Stimulated activated CD4-positive, alpha-beta T cell treated with anti-CD3 and anti-CD28 coated beads, TNF-alpha, amount 100 ng/mL, for 4 hours (primary cell): ENCODE data around the gene MTA3.

Source experiments
- DNase-seq, 3 experiments: peaks; one replicate each; pipeline ENCODE4 v3.0.0-alpha.2; 2020; ENCODE audit warnings: low read depth in 3 of 3

MTA3 gene

DNA sequence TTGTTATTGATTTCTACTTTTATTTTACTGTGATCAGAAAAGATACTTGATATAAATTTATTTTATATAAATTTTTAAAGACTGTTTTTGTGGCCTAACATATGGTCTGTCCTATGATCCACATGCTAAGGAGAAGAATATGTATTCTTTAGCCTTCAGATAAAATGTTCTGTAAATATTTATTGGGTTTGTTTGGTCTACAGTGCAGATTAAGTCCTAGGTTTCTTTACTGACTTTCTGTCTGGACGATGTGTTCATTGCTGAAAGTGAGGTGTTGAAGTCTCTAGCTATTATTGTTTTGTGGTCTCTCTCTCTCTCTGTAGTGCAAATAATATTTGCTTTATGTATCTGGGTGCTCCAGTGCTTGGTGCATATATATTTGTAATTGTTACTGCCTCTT lies 165.4 kb downstream of the MTA3 start:
- DNase-seq = no peak

DNA sequence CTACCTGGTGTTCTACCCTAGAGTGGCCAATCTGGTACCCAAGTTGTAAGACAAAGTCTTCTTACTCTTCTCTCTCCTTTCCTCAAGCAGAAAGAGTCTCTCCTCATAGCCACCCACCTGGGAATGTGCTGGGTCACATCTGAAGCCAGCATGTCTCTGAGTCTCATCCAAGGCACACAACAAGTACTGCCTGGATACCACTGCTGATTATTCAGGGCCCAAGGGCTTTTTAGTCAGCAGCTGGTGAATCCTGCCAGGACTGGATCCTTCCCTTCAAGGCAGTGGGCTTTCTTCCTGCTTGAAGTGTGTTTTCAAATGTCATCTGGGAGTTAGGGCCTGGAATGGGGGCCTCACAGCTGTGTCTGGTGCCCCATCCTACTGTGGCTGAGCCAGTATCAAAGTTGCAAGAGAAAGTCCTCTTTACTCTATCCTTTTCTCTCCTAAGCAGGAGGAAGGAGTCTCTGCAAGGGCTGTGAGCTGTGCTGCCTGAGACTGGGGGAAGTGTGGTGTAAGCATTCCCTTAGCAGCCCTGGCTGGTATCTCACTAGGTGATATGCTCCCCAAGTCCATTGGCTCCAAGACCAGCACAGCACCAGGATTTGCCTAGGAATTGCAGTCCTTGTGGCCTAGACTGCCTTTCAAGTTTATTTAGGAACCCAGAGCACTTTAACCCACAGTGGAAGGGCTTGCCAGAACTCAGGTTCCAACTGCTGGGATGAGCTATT lies 168.3 kb downstream of the MTA3 start:
- no peak for DNase-seq

DNA sequence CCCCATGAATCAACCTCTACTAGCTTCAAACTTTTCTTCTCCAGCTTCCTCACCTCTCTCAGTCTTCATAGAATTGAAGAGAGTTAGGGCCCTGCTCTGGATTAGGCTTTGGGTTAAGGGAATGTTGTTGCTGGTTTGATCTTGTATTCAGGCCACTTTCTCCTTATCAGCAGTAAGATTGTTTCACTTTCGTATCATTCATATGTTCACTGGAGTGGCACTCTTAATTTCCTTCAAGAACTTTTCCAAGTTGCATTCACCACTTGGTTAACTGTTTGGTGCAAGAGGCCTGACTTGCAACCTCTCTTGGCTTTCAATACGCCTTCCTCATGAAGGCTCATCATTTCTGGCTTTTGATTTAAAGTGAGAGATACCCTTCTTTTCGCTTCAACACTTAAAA lies 172.7 kb downstream of the MTA3 start:
- no peak for DNase-seq

DNA sequence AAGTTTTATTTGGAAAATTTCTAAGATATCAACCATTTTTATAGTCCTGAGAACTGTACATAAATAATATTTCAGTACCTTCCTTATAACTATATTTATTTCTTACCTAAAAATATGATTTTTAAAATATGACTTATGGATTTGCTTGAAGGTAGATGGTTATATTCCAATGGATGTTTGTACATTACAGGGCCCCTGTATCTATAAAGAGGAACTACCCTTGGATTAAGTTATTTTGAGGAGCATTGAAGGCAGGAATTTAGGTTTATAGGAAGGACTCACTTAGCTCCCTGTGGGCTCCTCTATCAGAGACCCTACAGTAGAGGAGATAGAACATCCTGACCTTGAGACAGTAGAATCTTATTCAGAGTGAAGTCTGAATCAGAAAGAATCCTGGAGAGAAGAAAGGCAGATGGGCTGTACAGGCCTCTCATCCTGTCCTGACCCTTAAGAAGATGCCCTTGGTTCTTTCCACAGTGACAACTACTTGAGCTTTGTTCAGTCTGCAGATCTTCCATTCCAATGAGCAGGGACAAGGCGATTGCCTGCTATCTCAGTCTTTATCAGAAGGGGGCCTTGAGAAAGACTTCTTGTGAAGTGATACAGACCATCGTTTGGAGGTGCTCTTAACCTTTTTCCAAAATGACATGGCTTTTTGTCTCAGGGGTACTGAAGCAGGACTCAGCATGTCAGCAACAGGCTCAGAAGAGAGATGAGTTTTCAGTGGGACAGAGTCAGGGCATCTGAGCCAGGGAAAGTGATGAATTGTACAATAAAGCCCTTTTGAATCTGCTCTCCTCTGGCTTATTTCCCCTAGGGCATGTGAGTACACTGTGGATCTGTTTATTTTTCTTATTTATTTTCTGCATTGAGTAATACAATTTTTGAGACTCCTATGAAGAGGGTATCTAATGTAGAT lies 174.6 kb downstream of the MTA3 start:
- no peak for DNase-seq

DNA sequence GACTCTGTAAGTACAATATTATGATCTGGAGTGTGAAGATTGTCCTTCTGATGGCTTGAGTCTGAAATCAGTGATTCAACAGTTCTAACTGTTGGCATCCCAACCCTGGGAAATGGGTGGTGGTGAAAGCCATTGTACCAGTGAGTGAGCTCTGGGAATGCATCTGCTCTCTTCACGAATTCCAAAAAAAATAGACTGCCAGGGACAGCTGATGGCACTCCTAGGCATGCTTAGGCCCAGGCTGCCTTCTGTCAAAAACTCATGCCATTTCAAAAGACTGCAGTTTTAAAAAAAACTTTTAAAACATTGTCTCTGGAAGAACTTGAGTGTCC lies 175.2 kb downstream of the MTA3 start:
- DNase-seq = no peak

DNA sequence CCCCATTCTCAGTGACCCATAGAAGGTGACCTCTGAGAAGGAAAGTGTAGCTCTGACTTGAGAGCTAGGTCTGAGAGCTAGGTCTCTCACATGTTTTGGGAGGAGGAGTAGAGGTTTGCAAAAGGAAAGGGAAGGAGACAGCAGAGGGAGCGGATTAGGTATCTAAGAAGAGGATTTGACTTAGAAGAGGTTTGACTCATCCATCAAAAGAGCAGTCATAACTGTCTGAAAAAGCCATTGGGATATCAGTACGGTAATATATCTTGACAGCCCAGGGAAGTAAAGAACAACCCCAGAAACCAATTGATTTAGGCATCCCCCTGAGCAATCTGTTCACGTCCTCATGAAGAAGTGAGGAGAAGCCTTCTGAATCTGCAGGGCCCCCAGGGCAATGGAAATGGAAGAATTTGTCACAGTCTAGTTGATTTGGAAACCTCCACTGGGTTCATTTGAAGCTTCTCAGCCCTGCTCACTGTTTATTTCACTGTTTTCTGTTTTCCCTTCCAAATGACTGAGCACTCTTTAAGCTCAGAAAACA lies 176.2 kb downstream of the MTA3 start:
- no peak for DNase-seq

DNA sequence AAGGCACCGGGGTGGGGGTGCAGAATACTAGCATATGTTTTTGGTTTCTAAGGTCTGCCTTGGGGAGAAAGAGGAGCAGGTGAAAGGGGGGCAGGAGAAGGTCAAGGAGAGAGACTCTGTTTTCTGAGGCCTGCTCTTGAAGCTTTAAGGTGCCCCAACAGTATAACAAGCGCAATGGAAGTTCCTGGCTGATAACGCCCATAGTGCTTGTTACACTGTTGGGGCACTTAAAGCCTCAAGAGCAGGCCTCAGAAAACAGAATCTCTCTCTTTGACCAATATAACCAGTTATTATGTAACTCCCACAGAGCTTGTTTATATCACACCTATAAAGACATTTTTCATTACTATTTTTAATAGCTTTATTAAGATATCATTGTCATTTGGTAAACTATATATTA lies 179.0 kb downstream of the MTA3 start:
- no peak for DNase-seq

DNA sequence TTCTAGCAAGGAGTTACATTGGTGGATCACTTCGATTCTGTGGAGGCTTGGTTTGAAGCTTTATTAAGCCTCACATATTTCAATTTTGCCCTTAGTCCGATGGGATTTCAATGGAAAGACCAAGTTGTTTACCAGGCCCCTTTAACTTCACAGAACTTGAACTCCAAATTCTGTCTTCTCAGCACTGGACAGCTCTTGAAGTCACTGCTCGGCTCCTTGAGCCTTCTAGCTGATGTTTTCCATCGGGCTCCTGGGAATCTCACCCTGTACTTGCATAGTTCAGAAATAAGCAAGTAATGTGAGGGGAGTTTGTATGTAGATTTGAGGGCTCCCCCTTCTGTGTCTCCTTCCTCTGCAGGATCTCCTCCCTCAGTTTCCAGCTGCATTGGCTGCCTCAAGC lies 180.4 kb downstream of the MTA3 start:
- no peak for DNase-seq

DNA sequence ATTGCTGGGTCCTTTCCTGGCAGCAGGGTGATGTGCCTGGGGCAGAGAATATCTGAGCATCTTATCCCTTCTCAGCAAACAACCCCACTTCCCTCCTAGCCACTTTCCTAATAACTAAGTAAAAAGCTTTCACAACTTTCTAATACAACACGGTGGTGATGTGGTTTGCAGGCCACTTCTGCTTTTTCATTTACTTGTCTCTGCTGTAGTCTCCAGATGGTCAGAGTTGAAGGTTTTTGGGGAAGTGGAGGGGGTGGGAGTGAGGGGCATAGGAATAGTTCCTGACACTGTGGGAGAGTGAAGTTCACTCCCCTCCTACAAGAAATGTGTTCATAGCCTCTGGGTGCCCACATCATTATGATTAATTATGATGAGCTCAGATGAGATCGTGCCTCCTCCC lies 183.9 kb downstream of the MTA3 start:
- DNase-seq = no peak

DNA sequence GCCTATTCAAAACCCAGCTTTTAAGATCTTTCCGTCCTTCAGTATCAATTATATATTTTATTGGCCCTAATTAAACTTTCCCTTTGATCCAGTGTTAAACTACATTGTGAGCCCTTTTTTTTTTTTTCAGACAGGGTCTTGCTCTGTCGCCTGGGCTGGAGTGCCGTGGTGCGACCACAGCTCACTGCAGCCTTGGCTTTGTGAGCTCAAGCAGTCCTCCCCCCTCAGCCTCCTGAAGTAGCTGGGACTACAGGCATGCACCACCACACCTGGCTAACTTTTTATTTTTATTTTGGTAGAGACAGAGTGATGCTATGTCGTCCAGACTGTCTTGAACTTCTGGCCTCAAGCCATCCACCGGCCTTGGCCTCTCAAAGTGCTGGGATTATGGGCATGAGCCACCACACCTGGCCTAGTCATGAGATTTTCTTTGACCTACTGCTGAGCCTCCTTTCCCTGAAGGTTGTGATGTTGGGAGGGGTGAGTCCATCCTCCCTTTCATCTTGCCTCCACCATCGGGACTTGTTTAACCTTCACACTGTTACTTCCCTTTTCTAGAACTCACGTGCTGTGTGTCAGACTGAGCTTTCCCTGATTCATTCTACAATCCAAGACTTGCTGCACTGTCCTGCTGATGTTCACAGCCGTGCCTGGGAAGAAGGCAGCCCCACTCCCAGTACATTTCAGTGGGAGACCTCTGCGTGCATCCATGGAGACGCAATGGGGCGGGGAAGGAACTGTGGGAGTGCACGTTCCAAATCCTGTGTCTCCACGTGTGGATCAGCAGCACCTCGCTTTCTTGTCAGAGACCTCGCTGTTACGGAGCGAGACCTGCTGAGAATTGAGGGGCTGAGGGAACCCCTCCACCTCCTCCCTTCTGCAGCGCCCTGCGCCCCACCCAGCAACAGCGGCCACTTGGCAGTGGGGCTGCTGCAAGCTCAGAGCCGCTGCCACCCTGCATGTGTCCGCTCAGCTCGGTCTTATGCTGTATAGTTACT lies 184.7 kb downstream of the MTA3 start:
- DNase-seq = no peak

DNA sequence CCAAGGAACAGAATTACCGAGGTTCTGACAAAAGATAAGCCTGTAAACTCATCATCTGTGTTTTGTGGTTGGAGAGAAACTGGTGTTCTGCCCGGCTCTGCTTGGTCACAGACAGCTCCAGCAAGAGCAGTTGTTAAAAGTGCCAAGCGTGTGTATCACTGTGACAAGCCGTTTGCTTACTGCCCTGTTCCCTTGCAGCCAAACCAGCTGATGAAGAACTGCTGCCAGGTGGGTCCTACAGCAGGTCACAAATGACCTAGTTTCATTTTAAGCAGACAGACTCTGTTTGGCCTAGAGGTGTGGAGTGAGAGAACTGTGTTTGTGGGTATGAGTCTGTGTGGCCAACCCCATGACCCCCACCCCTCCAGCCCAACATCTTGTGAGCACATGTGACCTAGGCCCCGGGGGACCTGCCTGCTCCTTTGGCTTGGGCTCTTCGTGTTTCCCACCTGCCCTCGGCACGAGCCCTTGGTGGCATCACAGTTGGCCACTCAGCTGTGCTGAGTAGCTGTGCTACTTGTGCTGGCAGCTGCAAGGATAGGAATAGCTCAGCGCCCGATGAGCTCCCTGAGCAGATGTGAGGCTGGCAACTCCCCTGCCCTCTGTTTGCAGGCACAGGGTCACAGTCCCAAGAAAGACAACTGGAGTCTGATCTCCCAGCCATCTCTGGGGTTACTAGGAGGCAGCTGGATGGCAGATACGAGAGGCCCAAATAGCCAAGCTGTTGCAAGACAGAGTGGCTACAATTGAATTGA lies 185.8 kb downstream of the MTA3 start:
- DNase-seq = no peak

DNA sequence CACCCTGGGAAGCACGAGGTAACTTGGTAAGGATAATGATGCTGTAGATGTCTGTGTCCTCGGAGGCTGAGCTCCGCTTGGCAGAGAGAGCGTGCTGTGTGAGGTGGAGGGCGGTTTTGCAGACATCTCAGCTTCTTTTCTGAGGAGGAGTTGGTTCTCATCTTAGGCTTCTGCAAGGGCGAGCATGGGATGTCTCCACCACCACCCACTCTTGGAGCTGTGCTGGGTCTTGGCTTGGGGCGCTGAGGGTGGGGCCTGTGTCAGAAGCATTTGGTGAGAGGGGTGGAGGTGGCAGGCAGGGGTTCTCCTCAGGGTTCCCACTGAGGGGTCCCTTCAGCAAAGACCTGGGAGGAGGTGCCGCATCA lies 186.3 kb downstream of the MTA3 start:
- no peak for DNase-seq

DNA sequence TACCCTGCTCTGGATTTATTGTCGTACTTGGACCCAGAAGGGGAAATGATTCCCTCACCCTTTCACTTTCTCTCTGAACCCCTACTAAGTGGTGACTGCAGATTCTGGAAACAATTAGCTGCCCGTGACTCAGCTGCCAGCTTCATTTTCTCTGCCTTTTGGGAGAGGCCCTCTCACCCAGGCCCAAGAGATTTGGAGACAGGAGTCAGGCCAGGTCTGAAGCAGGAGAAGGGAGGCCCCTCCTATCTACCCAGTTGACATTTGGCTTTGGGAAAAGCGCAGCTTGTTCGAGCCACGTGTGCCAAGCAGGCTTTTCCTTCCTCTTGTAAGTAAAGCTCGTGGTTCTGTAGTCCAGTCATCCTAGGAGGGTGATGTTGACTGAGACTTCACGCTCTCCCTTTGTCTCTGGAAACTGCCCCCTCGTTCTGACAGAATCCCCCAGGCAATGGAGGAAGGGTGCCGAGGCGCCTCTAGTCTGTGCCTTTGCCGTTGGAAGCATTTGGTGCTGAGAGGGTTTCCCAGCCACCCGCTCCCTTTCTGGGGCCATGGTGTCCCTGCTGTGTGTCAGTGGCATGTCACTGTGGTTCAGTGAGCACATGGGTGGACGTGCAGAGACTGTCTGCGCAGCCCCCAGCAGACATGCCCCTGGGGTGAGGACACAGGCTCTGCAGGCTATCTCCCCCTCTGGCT lies 186.9 kb downstream of the MTA3 start:
- DNase-seq = no peak

DNA sequence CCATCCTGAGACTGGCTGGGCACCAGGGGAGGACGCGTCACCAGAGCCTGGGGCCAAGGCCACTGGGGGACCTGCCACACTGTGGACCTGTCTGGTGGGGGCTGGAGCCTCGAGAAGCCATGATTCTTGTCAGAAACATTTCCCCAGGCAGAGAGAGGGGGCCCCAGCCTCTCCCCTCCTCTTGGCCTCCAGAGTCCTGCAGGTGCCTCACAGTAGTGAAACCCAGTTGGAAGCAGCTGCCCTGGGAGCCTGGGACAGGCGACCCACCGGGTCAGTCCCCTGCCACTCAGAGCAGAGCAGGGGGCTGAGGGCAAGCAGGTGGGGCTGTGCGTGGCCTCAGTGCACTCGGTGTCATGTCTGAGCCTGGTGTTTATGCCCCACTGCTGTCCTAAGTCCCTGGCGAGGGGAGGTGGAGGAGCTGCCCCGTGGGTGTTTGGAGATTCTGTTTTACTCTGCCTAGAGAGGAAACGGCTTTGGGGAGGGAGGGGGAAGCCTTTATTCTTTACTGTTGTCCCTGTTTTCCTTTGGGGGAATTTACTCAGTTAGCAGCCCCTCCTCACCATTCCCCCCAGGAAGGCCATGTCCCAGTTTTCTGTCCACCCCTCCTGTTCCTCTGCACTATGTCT lies 187.8 kb downstream of the MTA3 start:
- no peak for DNase-seq

DNA sequence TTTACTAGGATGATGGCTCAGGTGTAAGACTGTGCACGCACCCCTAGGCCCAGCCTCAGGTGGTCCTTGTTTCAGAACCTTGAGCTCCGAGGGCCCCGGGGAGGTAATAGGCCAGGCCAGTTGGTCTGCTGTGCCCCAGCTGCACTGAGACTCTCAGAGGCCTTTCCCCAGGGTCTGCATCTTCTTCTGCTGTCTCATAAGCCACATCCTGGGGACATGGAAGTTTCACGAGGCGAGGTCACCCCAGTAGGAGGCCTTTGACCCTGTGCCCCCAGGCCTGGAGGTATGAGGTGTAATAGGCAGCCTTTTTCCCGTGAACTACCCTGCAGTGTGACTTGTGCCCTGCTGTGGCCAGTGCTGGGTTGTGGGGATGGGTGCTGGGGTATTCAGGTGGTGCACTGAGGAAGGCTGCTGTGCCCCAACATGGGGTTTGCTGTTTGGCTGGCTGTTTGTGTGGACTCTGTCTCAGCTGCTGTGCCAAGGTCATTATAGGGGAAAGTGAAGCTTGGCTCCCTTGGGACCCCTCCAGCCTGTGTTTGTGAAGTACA lies 188.6 kb downstream of the MTA3 start:
- DNase-seq = no peak

DNA sequence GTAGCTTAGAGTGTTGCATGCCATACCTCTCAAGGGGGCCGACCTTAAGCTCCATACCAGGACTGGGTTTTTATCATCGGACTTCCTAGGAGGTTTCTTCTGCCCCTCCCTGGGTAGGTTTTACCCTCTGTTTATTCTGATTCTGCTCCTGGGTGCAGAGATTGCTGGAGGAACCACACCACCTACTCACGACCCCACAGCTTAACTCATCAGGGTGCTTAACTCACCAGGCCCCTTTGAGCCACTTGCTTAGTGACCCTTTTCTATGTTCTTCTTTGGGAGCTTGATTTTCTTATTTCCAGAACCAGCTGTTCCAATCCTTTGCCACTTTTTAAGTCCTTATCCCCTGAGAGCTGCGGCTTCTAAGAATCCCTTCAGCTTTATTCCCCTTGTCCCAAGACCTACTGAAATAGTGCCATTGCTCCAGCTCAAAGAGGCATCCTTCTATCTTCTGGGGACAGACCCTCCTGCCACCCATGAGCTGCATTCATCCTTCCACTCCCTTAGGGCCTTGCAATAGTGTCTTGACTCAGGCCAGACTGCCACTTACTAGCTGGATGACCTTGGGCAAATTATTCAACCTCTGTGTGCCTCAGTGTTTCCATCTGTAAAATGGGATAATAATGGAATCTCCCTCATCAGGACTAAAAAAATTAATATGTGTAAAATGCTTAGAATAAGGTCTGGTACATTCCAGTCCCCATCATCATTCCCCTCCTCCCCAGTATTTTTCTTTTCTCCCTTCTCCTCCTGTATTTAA lies 189.7 kb downstream of the MTA3 start:
- no peak for DNase-seq

DNA sequence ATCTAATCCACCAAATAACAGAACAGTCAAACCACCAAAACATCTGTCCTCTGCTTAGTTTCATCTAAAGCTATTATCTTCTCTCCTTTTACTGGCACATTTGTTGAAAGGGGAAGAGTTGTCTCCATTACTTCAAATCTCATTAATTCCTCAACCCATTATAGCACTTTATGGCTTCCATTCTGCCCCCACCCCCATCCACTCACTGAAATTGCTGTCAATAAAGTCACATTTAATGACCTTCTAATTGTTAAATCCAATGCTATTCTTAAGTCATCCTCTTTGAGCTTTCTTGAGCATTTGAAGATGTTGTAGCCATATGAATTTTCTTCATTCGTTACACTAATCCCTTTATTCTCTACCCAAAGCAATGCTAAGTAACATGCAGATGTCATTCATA lies 190.3 kb downstream of the MTA3 start:
- no peak for DNase-seq

DNA sequence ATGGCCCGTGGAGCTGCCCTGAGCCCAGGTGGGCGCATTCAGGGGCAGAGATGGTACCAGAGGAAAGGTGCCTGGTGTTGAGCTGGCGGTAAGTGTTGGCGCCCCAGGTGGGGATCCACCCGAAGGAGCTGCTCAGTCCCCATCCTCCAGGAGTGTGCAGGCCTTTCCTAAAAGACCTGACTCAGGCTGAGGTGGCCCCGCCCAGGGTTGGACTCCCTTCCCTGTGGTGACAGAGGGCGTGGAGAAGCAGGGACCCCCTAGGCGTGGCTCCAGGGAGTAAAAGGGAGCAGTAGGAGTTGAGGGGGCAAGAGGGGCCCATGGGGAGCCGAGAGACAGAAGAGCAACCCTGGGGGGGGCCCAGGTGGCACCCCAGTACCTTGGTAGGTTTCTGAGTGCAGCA lies 193.1 kb downstream of the MTA3 start:
- no peak for DNase-seq

DNA sequence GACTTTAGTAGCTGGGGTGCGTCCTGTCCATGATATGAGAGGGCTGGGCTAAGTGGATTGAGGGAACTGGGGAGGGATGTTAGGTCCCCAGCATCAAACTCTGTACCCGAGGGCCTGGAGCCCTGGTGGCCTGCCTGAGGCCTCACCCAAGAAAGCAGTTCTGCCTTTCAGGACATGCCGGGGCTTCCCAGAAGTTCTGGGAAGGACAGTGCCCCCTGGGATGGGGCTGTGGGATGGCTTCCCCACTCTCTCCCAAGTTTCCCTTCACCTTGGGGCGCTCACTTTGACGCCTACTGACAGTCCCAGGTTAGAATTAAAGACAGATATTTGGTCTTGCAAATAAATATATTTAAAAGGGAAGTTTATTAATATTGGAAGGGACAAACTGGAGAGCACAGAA lies 193.7 kb downstream of the MTA3 start:
- DNase-seq = no peak
